Hepatocyte (in vitro differentiated cells): ENCODE measurements around the gene MEIS2. TPM values are rescaled to one million over a fixed set of nuclear protein-coding genes. Genes with fewer than 3 reads are reported as not detected.

Source experiments
- DNase-seq: peaks from one replicate; pipeline ENCODE4 v3.0.0-alpha.2; 2016; ENCODE audit warnings: low spot score
- H2AFZ ChIP-seq: fragments of 200-600 bp; sonication (generic); 2 replicates; pipeline ENCODE4 v1.6.0; 2016; ENCODE audit warnings: antibody characterized with exemption, mild to moderate bottlenecking
- H3K27ac ChIP-seq: fragments of 200-600 bp; sonication (generic); 2 replicates; pipeline ENCODE4 v1.5.1; 2016; ENCODE audit warnings: mild to moderate bottlenecking
- H3K27me3 ChIP-seq: fragments of 200-600 bp; sonication (generic); 2 replicates; pipeline ENCODE4 v1.6.1; 2016
- H3K36me3 ChIP-seq: fragments of 200-600 bp; sonication (generic); replicated peaks from 2 replicates; pipeline ENCODE4 v1.5.1; 2016; ENCODE audit warnings: low read depth; ENCODE audit not compliant: insufficient read depth
- H3K4me1 ChIP-seq: fragments of 200-600 bp; sonication (generic); 2 replicates; pipeline ENCODE4 v1.5.1; 2016; ENCODE audit warnings: mild to moderate bottlenecking, moderate library complexity; ENCODE audit not compliant: insufficient read depth
- H3K4me2 ChIP-seq: fragments of 200-600 bp; sonication (generic); 2 replicates; pipeline ENCODE4 v1.6.0; 2016
- H3K4me3 ChIP-seq: fragments of 200-600 bp; sonication (generic); 2 replicates; pipeline ENCODE4 v1.5.1; 2016; ENCODE audit warnings: mild to moderate bottlenecking
- H3K79me2 ChIP-seq: fragments of 200-600 bp; sonication (generic); 2 replicates; pipeline ENCODE4 v1.6.0; 2017; ENCODE audit warnings: mild to moderate bottlenecking
- H3K9me2 ChIP-seq: fragments of 200-600 bp; sonication (generic); replicated peaks from 2 replicates; pipeline ENCODE4 v1.6.0; 2017; ENCODE audit warnings: mild to moderate bottlenecking; ENCODE audit not compliant: insufficient read depth
- H3K9me3 ChIP-seq: fragments of 200-600 bp; sonication (generic); 2 replicates; pipeline ENCODE4 v1.5.1; 2016; ENCODE audit warnings: low read depth, mild to moderate bottlenecking
- H4K20me1 ChIP-seq: fragments of 200-600 bp; sonication (generic); 2 replicates; pipeline ENCODE4 v1.6.0; 2016; ENCODE audit warnings: mild to moderate bottlenecking; ENCODE audit not compliant: insufficient read depth, poor library complexity, severe bottlenecking
- EZH2 ChIP-seq: fragments of 200-600 bp; sonication (generic); IDR thresholded peaks from 2 replicates; pipeline ENCODE4 v1.6.1; 2016; ENCODE audit warnings: antibody characterized with exemption, mild to moderate bottlenecking, borderline replicate concordance
- EZH2phosphoT487 ChIP-seq: fragments of 200-600 bp; sonication (generic); IDR thresholded peaks from one replicate; pipeline ENCODE4 v1.6.1; 2018; ENCODE audit warnings: antibody characterized with exemption, mild to moderate bottlenecking, low read depth, moderate library complexity; ENCODE audit not compliant: unreplicated experiment, severe bottlenecking
- WGBS: methylation state at CpG from one replicate; pipeline ENCODE4 v1.1.6; 2016; ENCODE audit warnings: low lambda C conversion rate; ENCODE audit errors: missing lambda C conversion rate; 5-methylcytosine and 5-hydroxymethylcytosine counted together
- polyA plus RNA-seq: library from polyadenylated mRNA; unstranded; fragments of >200 nt; fragmentation: Nextera tagmentation; extraction: Ambion mirVana; gene quantifications from 2 replicates; pipeline ENCODE4 v1.2.1, GENCODE V29; 2016
- total RNA-seq: library from RNA; depleted of rRNA; stranded (reverse); fragments of >200 nt; gene quantifications from 2 replicates; pipeline ENCODE4 v1.2.3, GENCODE V29; 2014
- TF ChIP-seq, protein P1 (sequence below): fragments of 200-600 bp; sonication (generic); IDR thresholded peaks from 2 replicates; pipeline ENCODE4 v1.5.1; 2016; ENCODE audit warnings: antibody characterized with exemption, mild to moderate bottlenecking; ENCODE audit not compliant: poor library complexity

The MEIS2 gene
- total and polyA plus RNA-seq, 2 experiments from 2014 or later = 20.6 to 33.5 TPM

DNA sequence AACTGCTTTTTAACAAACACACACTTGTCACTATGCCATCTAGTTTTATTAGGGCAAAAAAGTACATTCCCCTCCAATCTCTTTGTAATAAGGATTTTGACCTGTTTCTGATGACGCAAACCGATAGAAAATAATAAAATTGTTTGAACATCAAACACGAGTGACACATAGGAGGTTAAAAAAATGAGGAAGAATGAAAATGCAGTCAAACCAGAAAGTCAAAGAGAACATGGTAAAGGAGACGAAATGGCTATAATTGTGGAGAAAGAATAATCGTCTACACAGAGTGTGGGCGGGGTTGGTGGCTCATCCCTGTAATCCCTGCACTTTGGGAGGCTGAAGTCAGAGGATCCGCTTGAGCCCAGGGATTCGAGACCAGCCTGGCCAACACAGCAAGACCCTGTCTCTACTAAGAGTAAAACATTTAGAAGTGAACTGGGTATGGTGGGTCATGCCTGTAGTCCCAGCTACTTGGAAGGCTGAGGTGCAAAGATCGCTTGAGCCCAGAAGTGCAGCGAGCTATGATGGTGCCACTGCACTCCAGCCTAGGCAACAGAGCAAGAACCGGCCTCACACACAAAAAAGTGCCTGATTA lies 83.2 kb downstream of the MEIS2 start:
- Histone ChIP-seq H4K20me1 (no peaks in the 10 kb centered on the region), H3K9me2 (no peaks in the 10 kb centered on the region), H3K36me3 (no peaks in the 10 kb centered on the region), H3K27me3 (no peaks in the 10 kb centered on the region), H3K79me2 (peaks cover 18% of the 10 kb centered on the region), H2AFZ (no peak overlapping the region), H3K9me3 (no peaks in the 10 kb centered on the region), H3K4me3 (no peak overlapping the region), H3K4me1 (peaks cover 33% of the 10 kb centered on the region), H3K27ac (no peak overlapping the region), H3K4me2 (no peak overlapping the region)
- 85% methylated on average over 11 of the region's 11 CpGs for WGBS
- TF ChIP-seq EZH2phosphoT487 = no peak
- DNase-seq = no peak

DNA sequence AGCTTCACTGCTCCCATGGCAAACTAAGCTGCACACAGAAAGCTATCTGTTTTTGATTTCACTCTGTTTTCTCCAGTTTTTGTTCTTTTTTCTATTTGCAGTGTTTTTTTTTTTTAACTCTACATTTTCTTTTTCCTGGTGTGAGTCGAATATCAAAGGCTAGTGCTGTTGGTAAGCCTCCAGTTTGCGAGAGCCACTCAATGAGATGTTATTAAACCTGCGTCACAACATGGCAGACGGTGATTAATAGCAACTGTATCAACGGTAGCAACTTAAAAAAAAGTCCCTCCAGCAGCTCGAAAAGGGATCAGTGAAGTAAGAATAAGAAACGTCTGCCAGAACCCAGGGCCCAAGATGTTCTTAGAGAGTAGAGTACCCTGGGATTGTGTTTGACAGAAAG lies 84.1 kb downstream of the MEIS2 start:
- H3K4me2 ChIP-seq = peak overlapping the region; percentile 59
- no peaks in the 10 kb centered on the region for H3K36me3 ChIP-seq
- 54% methylated on average over 7 of the region's 7 CpGs for WGBS
- no peak overlapping the region for H2AFZ ChIP-seq
- peaks cover 33% of the 10 kb centered on the region for H3K4me1 ChIP-seq
- TF ChIP-seq, protein P1, sequence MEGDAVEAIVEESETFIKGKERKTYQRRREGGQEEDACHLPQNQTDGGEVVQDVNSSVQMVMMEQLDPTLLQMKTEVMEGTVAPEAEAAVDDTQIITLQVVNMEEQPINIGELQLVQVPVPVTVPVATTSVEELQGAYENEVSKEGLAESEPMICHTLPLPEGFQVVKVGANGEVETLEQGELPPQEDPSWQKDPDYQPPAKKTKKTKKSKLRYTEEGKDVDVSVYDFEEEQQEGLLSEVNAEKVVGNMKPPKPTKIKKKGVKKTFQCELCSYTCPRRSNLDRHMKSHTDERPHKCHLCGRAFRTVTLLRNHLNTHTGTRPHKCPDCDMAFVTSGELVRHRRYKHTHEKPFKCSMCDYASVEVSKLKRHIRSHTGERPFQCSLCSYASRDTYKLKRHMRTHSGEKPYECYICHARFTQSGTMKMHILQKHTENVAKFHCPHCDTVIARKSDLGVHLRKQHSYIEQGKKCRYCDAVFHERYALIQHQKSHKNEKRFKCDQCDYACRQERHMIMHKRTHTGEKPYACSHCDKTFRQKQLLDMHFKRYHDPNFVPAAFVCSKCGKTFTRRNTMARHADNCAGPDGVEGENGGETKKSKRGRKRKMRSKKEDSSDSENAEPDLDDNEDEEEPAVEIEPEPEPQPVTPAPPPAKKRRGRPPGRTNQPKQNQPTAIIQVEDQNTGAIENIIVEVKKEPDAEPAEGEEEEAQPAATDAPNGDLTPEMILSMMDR = no peak
- no peak for TF ChIP-seq EZH2
- TF ChIP-seq EZH2phosphoT487 = no peak
- peaks cover 15% of the 10 kb centered on the region for H3K79me2 ChIP-seq
- H4K20me1 ChIP-seq = no peaks in the 10 kb centered on the region
- no peaks in the 10 kb centered on the region for H3K27me3 ChIP-seq
- H3K9me2 ChIP-seq = no peaks in the 10 kb centered on the region
- no peak for DNase-seq
- peak overlapping the region; percentile 65 for H3K27ac ChIP-seq
- H3K9me3 ChIP-seq = no peaks in the 10 kb centered on the region
- no peak overlapping the region for H3K4me3 ChIP-seq

DNA sequence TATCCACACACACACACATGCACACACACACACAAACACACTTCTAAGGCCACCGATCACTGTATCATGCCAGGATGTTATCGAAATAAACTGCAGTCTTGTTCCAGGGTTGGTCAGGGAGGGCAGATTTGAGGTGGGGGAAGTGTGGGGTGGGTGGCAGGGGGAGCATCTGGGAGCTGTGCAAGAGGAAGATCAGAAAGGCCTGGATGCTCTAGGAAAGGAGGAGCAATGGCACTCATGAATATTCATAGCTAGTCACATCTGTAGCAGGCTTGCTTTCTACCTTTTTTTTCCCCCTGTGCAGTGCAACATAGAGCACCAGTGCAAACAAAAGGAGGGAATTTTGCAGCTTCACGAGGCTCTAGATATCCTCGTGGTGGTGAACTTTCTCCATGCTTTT lies 84.9 kb downstream of the MEIS2 start:
- no peaks in the 10 kb centered on the region for H3K9me2 ChIP-seq
- H4K20me1 ChIP-seq = no peaks in the 10 kb centered on the region
- 52% methylated on average over 4 of the region's 4 CpGs for WGBS
- H3K4me3 ChIP-seq = no peak overlapping the region
- H2AFZ ChIP-seq = no peak overlapping the region
- peak overlapping the region; percentile 65 for H3K27ac ChIP-seq
- no peaks in the 10 kb centered on the region for H3K9me3 ChIP-seq
- peaks cover 32% of the 10 kb centered on the region for H3K4me1 ChIP-seq
- H3K4me2 ChIP-seq = peak overlapping the region; percentile 59
- no peaks in the 10 kb centered on the region for H3K36me3 ChIP-seq
- H3K27me3 ChIP-seq = no peaks in the 10 kb centered on the region
- TF ChIP-seq EZH2phosphoT487 = no peak
- TF ChIP-seq EZH2 = no peak
- TF ChIP-seq, protein P1 = no peak
- peaks cover 14% of the 10 kb centered on the region for H3K79me2 ChIP-seq
- no peak for DNase-seq

DNA sequence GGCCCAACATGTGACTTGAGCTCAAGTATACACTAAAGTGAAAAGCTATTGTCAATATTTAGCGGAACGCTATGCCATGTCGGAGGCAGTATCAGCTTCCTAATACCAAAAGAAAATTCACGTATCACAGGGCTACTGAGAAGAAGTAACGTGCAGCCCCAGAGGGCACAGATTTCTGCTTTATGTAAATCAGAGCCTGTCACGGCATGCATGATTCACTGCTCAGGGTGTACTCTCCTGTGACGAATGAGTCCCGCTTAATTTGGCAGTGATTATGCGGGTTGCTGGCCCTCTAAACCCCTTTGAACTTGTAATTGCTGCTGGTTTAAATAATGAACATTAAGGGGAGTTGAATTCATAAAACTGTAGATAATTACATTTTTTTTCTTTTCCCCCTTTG lies 85.3 kb downstream of the MEIS2 start:
- no peaks in the 10 kb centered on the region for H3K27me3 ChIP-seq
- no peaks in the 10 kb centered on the region for H4K20me1 ChIP-seq
- H3K4me3 ChIP-seq = no peak overlapping the region
- H3K27ac ChIP-seq = peak overlapping the region; percentile 33
- WGBS = 54% methylated on average over 9 of the region's 9 CpGs
- DNase-seq = peak; percentile 41
- H3K9me3 ChIP-seq = no peaks in the 10 kb centered on the region
- peaks cover 27% of the 10 kb centered on the region for H3K4me1 ChIP-seq
- H3K9me2 ChIP-seq = no peaks in the 10 kb centered on the region
- peaks cover 14% of the 10 kb centered on the region for H3K79me2 ChIP-seq
- H2AFZ ChIP-seq = no peak overlapping the region
- no peak for TF ChIP-seq EZH2
- TF ChIP-seq, protein P1 = no peak
- no peak for TF ChIP-seq EZH2phosphoT487
- H3K4me2 ChIP-seq = peak overlapping the region; percentile 31
- no peaks in the 10 kb centered on the region for H3K36me3 ChIP-seq
